Keratinocyte (primary cell): Measurements from ENCODE around the gene KDM4B. TPM values are rescaled to one million over a fixed set of nuclear protein-coding genes. Genes with fewer than 3 reads are reported as not detected.

Source experiments
- DNase-seq: peaks from one replicate; pipeline ENCODE4 v3.0.0-alpha.2; 2011; ENCODE audit warnings: low read depth, missing footprints, low spot score
- FAIRE-seq: peaks from 2 replicates; lab custom pipeline; 2011; peaks lifted over from hg19 to GRCh38; lab: Jason Lieb, UNC
- H2AFZ ChIP-seq: 2 replicates; pipeline ENCODE4 v1.6.0; 2012; ENCODE audit warnings: low read length, control low read depth, inconsistent platforms; ENCODE audit not compliant: control insufficient read depth
- H3K27ac ChIP-seq: 2 replicates; pipeline ENCODE4 v1.5.1; 2011; ENCODE audit warnings: low read length; ENCODE audit not compliant: control insufficient read depth, insufficient read depth
- H3K27me3 ChIP-seq: 3 replicates; pipeline ENCODE4 v1.6.0; 2011; ENCODE audit warnings: low read length; ENCODE audit not compliant: control insufficient read depth, insufficient read depth; ENCODE audit errors: extremely low read depth
- H3K36me3 ChIP-seq, 2 experiments: 2 replicates in 1 of 2; 3 replicates in 1 of 2; pipeline ENCODE4 v1.5.1; 2011; ENCODE audit warnings: low read length in 2 of 2, mild to moderate bottlenecking in 1 of 2; ENCODE audit not compliant: control insufficient read depth in 2 of 2, insufficient read depth in 2 of 2; ENCODE audit errors: extremely low read depth in 1 of 2
- H3K4me1 ChIP-seq: 3 replicates; pipeline ENCODE4 v1.5.1; 2011; ENCODE audit warnings: low read length; ENCODE audit not compliant: control insufficient read depth, insufficient read depth; ENCODE audit errors: extremely low read depth
- H3K4me2 ChIP-seq: 3 replicates; pipeline ENCODE4 v1.6.0; 2011; ENCODE audit warnings: low read depth, low read length; ENCODE audit not compliant: control insufficient read depth, insufficient read depth; ENCODE audit errors: extremely low read depth
- H3K4me3 ChIP-seq, 3 experiments: fragments of 200-600 bp in 1 of 3; sonication (generic) in 1 of 3; 2 replicates in 2 of 3; 3 replicates in 1 of 3; pipeline ENCODE4 v1.5.1; 2011 to 2016; ENCODE audit warnings: low read length in 3 of 3, mild to moderate bottlenecking in 3 of 3, control low read depth in 2 of 3, inconsistent platforms in 1 of 3, low read depth in 1 of 3, mixed read lengths in 1 of 3, mixed run types in 1 of 3, moderate library complexity in 1 of 3; ENCODE audit not compliant: control insufficient read depth in 2 of 3, insufficient read depth in 2 of 3; ENCODE audit errors: extremely low read depth in 1 of 3
- H3K79me2 ChIP-seq: 2 replicates; pipeline ENCODE4 v1.6.0; 2012; ENCODE audit warnings: low read length; ENCODE audit not compliant: control insufficient read depth, insufficient read depth
- H3K9ac ChIP-seq: 3 replicates; pipeline ENCODE4 v1.6.0; 2011; ENCODE audit warnings: low read length; ENCODE audit not compliant: control insufficient read depth, insufficient read depth; ENCODE audit errors: extremely low read depth
- H3K9me1 ChIP-seq: 3 replicates; pipeline ENCODE4 v1.6.0; 2011; ENCODE audit warnings: low read length; ENCODE audit not compliant: control insufficient read depth, insufficient read depth; ENCODE audit errors: extremely low read depth
- H3K9me3 ChIP-seq: 2 replicates; pipeline ENCODE4 v1.5.1; 2012; ENCODE audit warnings: low read depth, low read length; ENCODE audit not compliant: control insufficient read depth
- H4K20me1 ChIP-seq: 3 replicates; pipeline ENCODE4 v1.6.0; 2011; ENCODE audit warnings: low read length; ENCODE audit not compliant: control insufficient read depth, insufficient read depth; ENCODE audit errors: extremely low read depth
- CTCF ChIP-seq, 3 experiments: IDR thresholded peaks in 1 of 3; conservative IDR thresholded peaks in 1 of 3; optimal IDR thresholded peaks in 1 of 3; 2 replicates in 2 of 3; 3 replicates in 1 of 3; pipeline versions ENCODE3 to v1.5.1; 2011; ENCODE audit warnings: low read length in 3 of 3, mild to moderate bottlenecking in 3 of 3, moderate library complexity in 2 of 3, control low read depth in 1 of 3, inconsistent platforms in 1 of 3; ENCODE audit not compliant: insufficient read depth in 2 of 3; ENCODE audit errors: extremely low read depth in 1 of 3
- EZH2 ChIP-seq: IDR thresholded peaks from one replicate; pipeline ENCODE4 v1.6.1; 2012; ENCODE audit warnings: inconsistent platforms, mild to moderate bottlenecking, low read length, moderate library complexity
- dilution Hi-C: fragments of 300-500 bp; cut with MboI; formaldehyde crosslinking; loops from one replicate; pipeline ENCODE4 v1.7.0; 2020; ENCODE audit warnings: low sequenced_read_pairs; ENCODE audit not compliant: extremely low pct_ligation_motif_present
- polyA plus RNA-seq, 5 experiments: library from polyadenylated mRNA; depleted of rRNA in 3 of 5; stranded (reverse) in 3 of 5; stranded (forward) in 1 of 5; unstranded in 1 of 5; fragments of >200 nt; gene quantifications; 1 replicate in 1 of 5; 2 replicates in 3 of 5; 3 replicates in 1 of 5; pipeline versions ENCODE4 v1.2.1 to v1.2.3, GENCODE V29; 2011 to 2012; ENCODE audit warnings: missing spikeins in 2 of 5, low read depth in 1 of 5, low replicate concordance in 1 of 5

Gene KDM4B
- polyA plus RNA-seq, 1 donor (not counting 4 experiments of a cell fraction or from before 2014, with no cell fraction given): 6.2 TPM

DNA sequence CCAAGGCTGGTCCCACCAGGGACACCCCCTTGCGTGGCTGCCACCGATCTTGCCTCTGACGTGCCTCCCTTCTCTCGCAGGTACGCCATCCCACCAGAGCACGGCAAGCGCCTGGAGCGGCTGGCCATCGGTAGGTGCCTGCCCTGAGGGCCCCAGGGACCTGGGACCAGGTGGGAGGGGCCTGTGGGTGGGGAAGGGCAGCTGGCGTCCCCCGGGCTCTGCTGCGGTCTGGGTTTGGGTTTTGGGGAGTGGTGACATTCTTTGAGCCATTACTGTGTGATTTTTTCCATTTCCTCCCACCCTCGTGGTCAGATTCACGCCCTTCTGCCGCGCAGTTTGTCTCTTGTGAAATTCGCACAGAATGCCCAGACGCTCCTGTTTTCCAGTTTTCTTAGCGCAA lies 102.0 kb downstream of the KDM4B start:
- Histone ChIP-seq H3K4me3 (no peak overlapping the region), H3K36me3 (peaks cover 10 to 32% of the 10 kb centered on the region in 2 experiments), H3K27ac (no peak overlapping the region), H3K9me1 (no peaks in the 10 kb centered on the region), H3K9ac (no peak overlapping the region), H3K27me3 (no peaks in the 10 kb centered on the region), H3K4me2 (no peak overlapping the region), H3K4me1 (no peaks in the 10 kb centered on the region), H2AFZ (no peak overlapping the region), H3K9me3 (no peaks in the 10 kb centered on the region), H3K79me2 (no peaks in the 10 kb centered on the region), H4K20me1 (no peaks in the 10 kb centered on the region)
- dilution Hi-C loops: no loop called here
- TF ChIP-seq EZH2: no peak
- TF ChIP-seq CTCF (optimal IDR thresholded peaks at IDR 0.05 in 1 of 3, IDR thresholded peaks at IDR 0.05 in 1 of 3, conservative IDR thresholded peaks at IDR 0.05 in 1 of 3; ENCODE audit: extremely low read depth in 1 of 3, insufficient read depth in 2 of 3, low read length in 3 of 3): no peak
- DNase-seq: no peak
- no peak for FAIRE-seq

- Histone ChIP-seq H3K27me3 (no peaks in the 10 kb centered on the region), H3K36me3 (peaks cover 10 to 29% of the 10 kb centered on the region in 2 experiments), H3K9ac (no peak overlapping the region), H3K9me1 (no peaks in the 10 kb centered on the region), H3K27ac (no peak overlapping the region), H3K4me3 (no peak overlapping the region), H3K4me2 (no peak overlapping the region), H3K79me2 (no peaks in the 10 kb centered on the region), H4K20me1 (no peaks in the 10 kb centered on the region), H3K4me1 (no peaks in the 10 kb centered on the region), H2AFZ (no peak overlapping the region), H3K9me3 (no peaks in the 10 kb centered on the region)
- DNase-seq (no peak), FAIRE-seq (no peak)
- TF ChIP-seq EZH2: no peak
- TF ChIP-seq CTCF (optimal IDR thresholded peaks at IDR 0.05 in 1 of 3, IDR thresholded peaks at IDR 0.05 in 1 of 3, conservative IDR thresholded peaks at IDR 0.05 in 1 of 3; ENCODE audit: extremely low read depth in 1 of 3, insufficient read depth in 2 of 3, low read length in 3 of 3): no peak
- dilution Hi-C loops: no loop called here
Measured at GRCh38 chr19:5071579-5071978, 102.7 kb downstream of the KDM4B start.
